Uterus (tissue), 4 donors: ENCODE results near the gene RBFOX2. TPM values are rescaled to one million over a fixed set of nuclear protein-coding genes. Genes with fewer than 3 reads are reported as not detected.
"Not testable (repeated sequence)": the region's sequence is repeated elsewhere in the genome, so short reads cannot be mapped to it uniquely, and the experiment has no call there.

Experiments
- DNase-seq, 2 donors: peaks; one replicate each; pipeline ENCODE4 v3.0.0-alpha.2; 2019 to 2020
- H3K27ac ChIP-seq, 2 donors: fragments of 200-600 bp; sonication (generic); 1 replicate in 1 of 2; 2 replicates in 1 of 2; pipeline ENCODE4 v1.5.1; 2016 to 2018
- H3K27me3 ChIP-seq, 2 donors: fragments of 200-600 bp; sonication (generic); one replicate each; pipeline ENCODE4 v1.5.1; 2018 to 2019; ENCODE audit warnings: control low read depth in 1 of 2
- H3K36me3 ChIP-seq, 2 donors: fragments of 200-600 bp; sonication (generic); one replicate each; pipeline ENCODE4 v1.5.1; 2019; ENCODE audit warnings: control low read depth in 1 of 2
- H3K4me1 ChIP-seq, 2 donors: fragments of 200-600 bp; sonication (generic); one replicate each; pipeline ENCODE4 v1.5.1; 2018 to 2019; ENCODE audit warnings: control low read depth in 1 of 2
- H3K4me3 ChIP-seq, 2 donors: fragments of 200-600 bp; sonication (generic); 1 replicate in 1 of 2; 2 replicates in 1 of 2; pipeline ENCODE4 v1.5.1; 2018 to 2019; ENCODE audit warnings: mild to moderate bottlenecking in 1 of 2
- H3K9me3 ChIP-seq, 2 donors: fragments of 200-600 bp; sonication (generic); one replicate each; pipeline ENCODE4 v1.5.1; 2019; ENCODE audit warnings: control low read depth in 1 of 2
- CTCF ChIP-seq, 4 experiments: fragments of 200-600 bp in 2 of 4; fragments of 450-650 bp in 2 of 4; sonication (generic) in 2 of 4; IDR thresholded peaks; one replicate each; pipeline ENCODE4 v1.5.1; 2016 to 2019; ENCODE audit warnings: antibody characterized with exemption in 4 of 4, mild to moderate bottlenecking in 2 of 4, moderate library complexity in 1 of 4
- POLR2A ChIP-seq, 2 donors: fragments of 450-650 bp; IDR thresholded peaks; one replicate each; pipeline ENCODE4 v1.6.1; 2016; ENCODE audit warnings: antibody characterized with exemption in 2 of 2, mild to moderate bottlenecking in 1 of 2, moderate library complexity in 1 of 2
- intact Hi-C: fragments of 100-400 bp; cut with DNase I; formaldehyde crosslinking; loops from one replicate; pipeline ENCODE4 v1.15.1; 2023; ENCODE audit warnings: low total_unique reads
- total RNA-seq, 4 donors: library from RNA; depleted of rRNA in 3 of 4; stranded (reverse); fragments of >200 nt in 3 of 4; gene quantifications; one replicate each; pipeline versions ENCODE4 v1.1.0 to v1.2.4, GENCODE V29; 2014 to 2023
- donor health status: DM: yes; HTN: yes; CAD: no.

Gene RBFOX2
- total RNA-seq, 4 donors from 2014 or later = 81.0 to 311 (median 147) TPM

DNA sequence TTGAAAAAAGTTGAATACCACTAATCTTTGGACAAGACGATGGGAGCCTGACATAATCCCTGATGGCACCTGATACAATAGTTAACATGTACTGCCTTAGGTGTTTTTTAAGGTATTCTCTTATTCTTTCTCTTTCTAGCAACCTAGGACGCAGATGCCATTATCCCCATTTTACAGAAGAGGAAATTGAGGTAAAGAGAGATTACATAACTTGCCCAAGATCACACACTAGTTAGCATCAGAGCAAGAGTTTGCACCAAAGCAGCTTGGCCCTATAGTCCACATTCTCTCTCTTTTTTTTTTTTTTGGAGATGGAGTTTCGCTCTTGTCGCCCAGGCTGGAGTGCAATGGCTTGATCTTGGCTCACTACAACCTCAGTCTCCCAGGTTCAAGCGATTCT, 35.7 kb upstream of the RBFOX2 start:
- no peak for DNase-seq
- H3K27me3 ChIP-seq = no peaks in the 10 kb centered on the region
- H3K36me3 ChIP-seq = no peaks in the 10 kb centered on the region
- H3K4me3 ChIP-seq = no peak overlapping the region
- no peaks in the 10 kb centered on the region for H3K4me1 ChIP-seq
- H3K9me3 ChIP-seq = no peaks in the 10 kb centered on the region
- no peak overlapping the region for H3K27ac ChIP-seq
- intact Hi-C loops = no loop called here
- no peak for TF ChIP-seq POLR2A (IDR thresholded peaks at IDR 0.05)
- TF ChIP-seq CTCF (IDR thresholded peaks at IDR 0.05) = no peak

DNA sequence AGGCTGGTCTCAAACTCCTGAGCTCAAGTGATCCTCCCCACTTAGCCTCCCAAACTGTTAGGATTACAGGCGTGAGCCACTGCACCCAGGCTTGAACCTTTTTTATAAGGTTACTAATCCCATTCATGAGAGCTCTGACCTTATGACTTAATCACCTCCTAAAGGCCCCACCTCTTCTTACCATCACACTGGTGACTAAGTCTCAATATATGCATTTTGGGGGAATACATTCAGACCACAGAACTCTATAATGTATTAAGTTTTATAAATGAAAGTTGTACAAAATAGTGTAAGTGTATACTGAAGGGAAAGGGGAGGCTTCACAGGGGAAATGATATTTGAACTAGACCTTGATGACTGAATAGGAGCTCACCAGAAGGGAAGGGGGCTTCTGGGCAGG, 28.4 kb upstream of the RBFOX2 start:
- no peaks in the 10 kb centered on the region for H3K36me3 ChIP-seq
- intact Hi-C loops = no loop called here

GRCh38 chr22:36055376-36056295, 27.0 kb upstream of the RBFOX2 start:
- no peaks in the 10 kb centered on the region for H3K9me3 ChIP-seq
- H3K4me1 ChIP-seq = no peaks in the 10 kb centered on the region
- H3K27ac ChIP-seq = no peak overlapping the region
- no peaks in the 10 kb centered on the region for H3K27me3 ChIP-seq
- no peak overlapping the region for H3K4me3 ChIP-seq
- H3K36me3 ChIP-seq = no peaks in the 10 kb centered on the region
- intact Hi-C loops = no loop called here
- no peak for DNase-seq
- no peak for TF ChIP-seq POLR2A (IDR thresholded peaks at IDR 0.05)
- no peak for TF ChIP-seq CTCF (IDR thresholded peaks at IDR 0.05)

More for the DNA sequence above, 28.4 kb upstream of the RBFOX2 start:
- H3K9me3 ChIP-seq = no peaks in the 10 kb centered on the region
- no peaks in the 10 kb centered on the region for H3K4me1 ChIP-seq
- DNase-seq = no peak
- H3K27me3 ChIP-seq = no peaks in the 10 kb centered on the region
- no peak for TF ChIP-seq POLR2A (IDR thresholded peaks at IDR 0.05)
- no peak for TF ChIP-seq CTCF (IDR thresholded peaks at IDR 0.05)
- no peak overlapping the region for H3K4me3 ChIP-seq
- H3K27ac ChIP-seq = no peak overlapping the region

DNA sequence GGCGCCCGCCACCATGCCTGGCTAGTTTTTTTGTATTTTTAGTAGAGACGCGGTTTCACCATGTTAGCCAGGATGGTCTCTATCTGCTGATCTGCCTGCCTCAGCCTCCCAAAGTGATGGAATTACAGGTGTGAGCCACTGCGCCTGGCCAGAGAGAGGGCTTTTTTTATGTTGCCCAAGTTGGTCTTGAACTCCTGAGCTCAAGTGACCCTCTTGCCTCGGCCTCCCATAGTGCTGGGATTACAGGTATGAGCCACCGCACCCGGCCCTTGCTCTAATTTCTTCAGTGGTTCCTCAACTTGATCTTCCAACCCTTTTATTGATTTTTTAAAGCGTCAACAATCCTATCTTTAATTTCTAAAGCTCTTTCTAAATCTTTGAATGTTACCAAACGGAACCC, 25.8 kb upstream of the RBFOX2 start:
- DNase-seq, H3K4me3 ChIP-seq, H3K36me3 ChIP-seq, H3K4me1 ChIP-seq, H3K27ac ChIP-seq, intact Hi-C loops, H3K27me3 ChIP-seq, H3K9me3 ChIP-seq: not testable (repeated sequence)

DNA sequence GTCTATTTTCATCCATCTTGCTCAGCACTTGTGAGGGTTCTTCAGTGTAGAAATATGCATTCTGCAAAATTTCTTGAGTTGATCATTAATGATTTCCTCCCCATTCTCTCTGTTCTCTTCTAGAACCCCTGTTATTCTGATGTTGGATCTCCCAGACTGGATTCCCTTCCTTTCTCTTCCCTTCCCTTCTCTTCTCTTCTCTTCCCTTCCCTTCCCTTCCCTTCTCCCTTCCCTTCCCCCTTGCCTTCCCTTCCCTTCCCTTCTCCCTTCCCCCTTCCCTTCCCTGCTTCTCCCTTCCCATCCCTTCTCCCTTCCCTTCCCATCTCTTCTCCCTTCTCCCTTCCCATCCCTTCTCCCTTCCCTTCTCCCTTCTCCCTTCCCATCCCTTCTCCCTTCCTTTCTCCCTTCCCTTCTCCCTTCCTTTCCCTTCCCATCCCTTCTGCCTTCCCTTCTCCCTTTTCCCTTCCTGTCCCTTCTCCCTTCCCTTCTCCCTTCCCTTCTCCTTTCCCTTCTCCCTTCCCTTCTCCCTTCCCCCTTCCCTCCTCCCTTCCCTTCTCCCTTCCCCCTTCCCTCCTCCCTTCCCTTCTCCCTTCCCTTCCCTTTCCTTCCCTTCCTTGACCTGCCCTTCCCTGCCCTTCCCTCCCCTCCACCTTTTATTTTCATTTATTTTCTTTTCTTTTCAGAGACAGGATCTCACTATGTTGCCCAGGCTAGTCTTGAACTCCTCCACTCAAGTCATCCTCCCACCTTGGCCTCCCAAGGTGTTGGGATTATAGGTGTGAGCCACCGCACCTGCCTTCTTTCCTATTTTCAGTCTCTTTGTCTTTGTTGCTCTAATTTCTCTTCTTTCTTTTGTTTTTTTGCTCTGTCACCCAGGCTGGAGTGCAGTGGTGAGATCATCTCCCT, 24.9 kb upstream of the RBFOX2 start:
- no peak for DNase-seq

More for the DNA sequence above, 24.9 kb upstream of the RBFOX2 start:
- intact Hi-C loops = no loop called here
- H3K36me3 ChIP-seq = no peaks in the 10 kb centered on the region
- H3K4me3 ChIP-seq = no peak overlapping the region
- no peak overlapping the region for H3K27ac ChIP-seq
- no peaks in the 10 kb centered on the region for H3K4me1 ChIP-seq
- TF ChIP-seq CTCF (IDR thresholded peaks at IDR 0.05) (no peak), POLR2A (IDR thresholded peaks at IDR 0.05) (no peak)
- no peaks in the 10 kb centered on the region for H3K9me3 ChIP-seq
- no peaks in the 10 kb centered on the region for H3K27me3 ChIP-seq
